GM12878 (cell line): Measurements from ENCODE around the gene DISC1. TPM values are rescaled to one million over a fixed set of nuclear protein-coding genes. Genes with fewer than 3 reads are reported as not detected.

Experiments
- ATAC-seq: fragments of 200-7000 bp; cut with Tn5 transposase; 3 replicates; pipeline ENCODE4 v1.9.1; 2020; ENCODE audit warnings: mild to moderate bottlenecking, moderate library complexity
- BruUV-seq: library from RNA; stranded (reverse); fragments of 400-500 nt; replicated peaks from 2 replicates; lab custom pipeline; 2021; lab: Mats Ljungman, UMichigan
- CTCF ChIA-PET: fragments of 300-600 bp; sonication (Branson Sonifier 250); formaldehyde crosslinking; extraction: SDS; loops from one replicate; lab custom pipeline; 2021; ENCODE audit warnings: inconsistent platforms; lab: Yijun Ruan, JAX
- POLR2A ChIA-PET: fragments of 350-600 bp; formaldehyde crosslinking; extraction: SDS; loops from one replicate; lab custom pipeline; 2021; ENCODE audit warnings: inconsistent platforms; lab: Charles Lee
- RAD21 ChIA-PET: fragments of 300-600 bp; sonication (Branson Sonifier 250); formaldehyde crosslinking; loops from one replicate; lab custom pipeline; 2023; ENCODE audit warnings: antibody characterized with exemption; ENCODE audit not compliant: unreplicated experiment; lab: Charles Lee
- SMC1A ChIA-PET: fragments of 300-600 bp; sonication (Branson Sonifier 250); formaldehyde crosslinking; loops from one replicate; lab custom pipeline; 2023; ENCODE audit not compliant: unreplicated experiment, uncharacterized antibody; lab: Charles Lee
- DNase-seq: peaks from one replicate; pipeline ENCODE4 v3.0.0-alpha.2; 2011; ENCODE audit warnings: low read depth, low spot score
- FAIRE-seq: peaks from 3 replicates; lab custom pipeline; 2011; peaks lifted over from hg19 to GRCh38; lab: Jason Lieb, UNC
- H2AFZ ChIP-seq: 2 replicates; pipeline ENCODE4 v1.6.0; 2011; ENCODE audit warnings: low read depth, low read length, control low read depth; ENCODE audit not compliant: control insufficient read depth
- H3K27ac ChIP-seq: 2 replicates; pipeline ENCODE4 v1.5.1; 2011; ENCODE audit warnings: control low read depth; ENCODE audit not compliant: control insufficient read depth, insufficient read depth
- H3K27me3 ChIP-seq, 2 experiments: replicated peaks in 1 of 2; 2 replicates each; pipeline versions ENCODE4 v1.6.0 to v1.6.1; 2011; ENCODE audit warnings: low read length in 1 of 2; ENCODE audit not compliant: control insufficient read depth in 2 of 2, insufficient read depth in 2 of 2
- H3K36me3 ChIP-seq, 2 experiments: 2 replicates each; pipeline ENCODE4 v1.5.1; 2011; ENCODE audit warnings: low read length in 1 of 2; ENCODE audit not compliant: control insufficient read depth in 2 of 2, insufficient read depth in 2 of 2
- H3K4me1 ChIP-seq: 2 replicates; pipeline ENCODE4 v1.6.1; 2011; ENCODE audit warnings: mild to moderate bottlenecking, low read length, moderate library complexity, mixed read lengths; ENCODE audit not compliant: control insufficient read depth, insufficient read depth
- H3K4me2 ChIP-seq: 2 replicates; pipeline ENCODE4 v1.6.0; 2011; ENCODE audit warnings: control low read depth; ENCODE audit not compliant: control insufficient read depth, insufficient read depth
- H3K4me3 ChIP-seq: fragments of 200-600 bp; sonication (generic); 2 replicates; pipeline ENCODE4 v1.5.1; 2016
- H3K79me2 ChIP-seq: 2 replicates; pipeline ENCODE4 v1.6.0; 2011; ENCODE audit warnings: low read length; ENCODE audit not compliant: control insufficient read depth, insufficient read depth
- H3K9ac ChIP-seq: 2 replicates; pipeline ENCODE4 v1.8.0; 2011; ENCODE audit warnings: low read length, control low read depth, mixed read lengths; ENCODE audit not compliant: control insufficient read depth, insufficient read depth
- H3K9me3 ChIP-seq: replicated peaks from 3 replicates; pipeline ENCODE4 v1.5.1; 2011; ENCODE audit warnings: mild to moderate bottlenecking, low read length; ENCODE audit not compliant: control insufficient read depth, insufficient read depth
- H4K20me1 ChIP-seq: 2 replicates; pipeline ENCODE4 v1.6.0; 2011; ENCODE audit not compliant: control insufficient read depth, insufficient read depth
- BCL11A ChIP-seq: IDR thresholded peaks from 2 replicates; pipeline ENCODE4 v1.6.1; 2011; ENCODE audit warnings: low read depth, low read length
- E4F1 ChIP-seq: fragments of 450-650 bp; IDR thresholded peaks from 2 replicates; pipeline ENCODE4 v1.6.1; 2018; ENCODE audit warnings: borderline replicate concordance, mild to moderate bottlenecking; ENCODE audit not compliant: partially characterized antibody
- HDAC2 ChIP-seq: fragments of 200-600 bp; sonication (generic); IDR thresholded peaks from 2 replicates; pipeline ENCODE4 v1.6.1; 2017
- PRDM15 ChIP-seq: fragments of 450-650 bp; formaldehyde crosslinking; IDR thresholded peaks from 2 replicates; pipeline ENCODE4 v1.4.0; 2020; ENCODE audit warnings: mild to moderate bottlenecking, moderate library complexity
- STAT3 ChIP-seq: IDR thresholded peaks from 2 replicates; pipeline ENCODE4 v1.6.1; 2011; ENCODE audit warnings: low read depth, low read length, improper control_type of control experiment
- TCF7 ChIP-seq: IDR thresholded peaks from 2 replicates; pipeline ENCODE4 v1.6.1; 2014; ENCODE audit warnings: antibody characterized with exemption, borderline replicate concordance
- WGBS: methylation state at CpG from one replicate; pipeline ENCODE4 v1.1.6; 2016; ENCODE audit warnings: low lambda C conversion rate; ENCODE audit not compliant: insufficient replicate concordance, insufficient coverage; ENCODE audit errors: missing lambda C conversion rate; 5-methylcytosine and 5-hydroxymethylcytosine counted together
- in situ Hi-C: fragments of 300-500 bp; cut with MboI; formaldehyde crosslinking; loops from 9 replicates; pipeline ENCODE4 v1.14.3; 2018; ENCODE audit warnings: mixed read lengths
- intact Hi-C: fragments of 100-400 bp; cut with micrococcal nuclease; formaldehyde crosslinking; loops from one replicate; pipeline ENCODE4 v1.14.2; 2022; ENCODE audit not compliant: unreplicated experiment
- polyA plus RNA-seq, 11 experiments: library from polyadenylated mRNA; depleted of rRNA in 4 of 11; unstranded in 6 of 11; stranded (reverse) in 5 of 11; fragments of >200 nt; fragmentation: Nextera tagmentation in 4 of 11; fragmentation: Illumina TruSeq in 1 of 11; extraction: Ambion mirVana in 4 of 11; extraction: Trizol in 1 of 11; gene quantifications; 1 replicate in 1 of 11; 2 replicates in 10 of 11; pipeline versions ENCODE4 v1.2.1 to v1.2.3, GENCODE V29; 2011 to 2016; ENCODE audit warnings: inconsistent platforms in 2 of 11, missing spikeins in 2 of 11, low read depth in 1 of 11
- total RNA-seq, 4 experiments: library from RNA; depleted of rRNA in 3 of 4; stranded (reverse); fragments of >200 nt in 3 of 4; fragmentation: Illumina TruSeq in 1 of 4; extraction: Trizol in 1 of 4; gene quantifications; 2 replicates each; pipeline versions ENCODE4 v1.2.1 to v1.2.3, GENCODE V29; 2013 to 2021

DISC1 gene
- total and polyA plus RNA-seq, 10 of the 15 experiments (the other 5 are each of a cell fraction or from before 2014, with no cell fraction given): 0.05 to 0.72 (median 0.19) TPM; not detected in 1

GRCh38 chr1:231776757-231777062 lies 150.1 kb downstream of the DISC1 start:
- H2AFZ ChIP-seq: no peak overlapping the region
- no TSS peak for BruUV-seq
- no peak for ATAC-seq
- H3K27me3 ChIP-seq: no peaks in the 10 kb centered on the region; a peak in 1 of 4 replicates
- no peak overlapping the region for H3K27ac ChIP-seq
- no peak for TF ChIP-seq E4F1
- TF ChIP-seq, all 136 proteins: peak for 0
- in situ Hi-C loops (no loop called here), intact Hi-C loops (no loop called here)
- no peaks in the 10 kb centered on the region for H3K36me3 ChIP-seq
- CTCF ChIA-PET: no interaction called here
- no peaks in the 10 kb centered on the region for H4K20me1 ChIP-seq
- RAD21 ChIA-PET: no interaction called here
- POLR2A ChIA-PET: no interaction called here
- no peak overlapping the region for H3K4me2 ChIP-seq
- SMC1A ChIA-PET: no interaction called here
- no peaks in the 10 kb centered on the region for H3K4me1 ChIP-seq
- H3K4me3 ChIP-seq: no peak overlapping the region
- no peak for DNase-seq
- H3K9me3 ChIP-seq: no peaks in the 10 kb centered on the region
- no peak for FAIRE-seq
- no peak overlapping the region for H3K9ac ChIP-seq
- H3K79me2 ChIP-seq: no peaks in the 10 kb centered on the region
- 23% methylated on average over 5 of the region's 5 CpGs for WGBS

- H2AFZ ChIP-seq: no peak overlapping the region
- H3K27me3 ChIP-seq: no peaks in the 10 kb centered on the region
- ATAC-seq: no peak
- no peaks in the 10 kb centered on the region for H4K20me1 ChIP-seq
- in situ Hi-C loops: no loop called here
- SMC1A ChIA-PET: no interaction called here
- no peak for FAIRE-seq
- TF ChIP-seq HDAC2: no peak
- no peak for TF ChIP-seq BCL11A
- no peak for TF ChIP-seq PRDM15
- no peak for TF ChIP-seq TCF7
- no peak for TF ChIP-seq STAT3
- TF ChIP-seq, all 136 proteins: peak for 0
- H3K4me3 ChIP-seq: no peak overlapping the region
- H3K36me3 ChIP-seq: no peaks in the 10 kb centered on the region
- CTCF ChIA-PET: no interaction called here
- no peaks in the 10 kb centered on the region for H3K4me1 ChIP-seq
- POLR2A ChIA-PET: no interaction called here
- H3K4me2 ChIP-seq: no peak overlapping the region
- RAD21 ChIA-PET: no interaction called here
- intact Hi-C loops: no loop called here
- no peaks in the 10 kb centered on the region for H3K9me3 ChIP-seq
- H3K79me2 ChIP-seq: no peaks in the 10 kb centered on the region
- no peak overlapping the region for H3K27ac ChIP-seq
- no peak overlapping the region for H3K9ac ChIP-seq
- DNase-seq: no peak
- WGBS: 22% methylated on average over 9 of the region's 9 CpGs
- BruUV-seq: no TSS peak
Observed at GRCh38 chr1:231778009-231778719, 151.6 kb downstream of the DISC1 start.
